AG09309 (cell line): ENCODE measurements around the gene KLK6.

Experiments
- DNase-seq: peaks from one replicate; pipeline ENCODE4 v3.0.0-alpha.2; 2010; ENCODE audit warnings: low read depth
- H3K4me3 ChIP-seq: 2 replicates; pipeline ENCODE4 v1.5.1; 2011; ENCODE audit warnings: mild to moderate bottlenecking, low read depth, low read length, moderate library complexity; ENCODE audit not compliant: control insufficient read depth
- CTCF ChIP-seq: IDR thresholded peaks from 2 replicates; pipeline ENCODE4 v1.5.1; 2011; ENCODE audit warnings: mild to moderate bottlenecking, low read depth, low read length, inconsistent platforms; ENCODE audit not compliant: insufficient read depth, control insufficient read depth; ENCODE audit errors: missing control alignments

The KLK6 gene

DNA sequence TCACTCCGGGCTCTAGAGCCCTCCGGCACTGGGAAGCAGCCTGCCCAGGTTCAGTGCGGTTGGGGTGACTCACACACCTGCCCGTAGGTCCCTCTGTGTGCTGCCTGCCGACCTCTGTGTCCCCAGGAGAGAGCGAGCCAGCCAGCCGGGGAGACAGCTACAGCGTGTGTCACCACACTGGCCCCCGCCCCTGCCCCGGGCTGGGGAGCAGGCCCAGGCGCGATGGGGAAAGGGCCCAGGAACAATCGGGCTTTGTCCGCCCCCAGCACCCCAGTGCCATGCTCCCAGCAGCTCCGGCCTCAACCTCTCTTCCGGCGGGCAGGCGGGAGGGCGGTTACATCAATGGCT, at the start of gene KLK6:
Gene KLK6 (minus strand): TSS at position 179 of the 348 bp plus-strand sequence. CDS start 1,487 bp downstream, outside the sequence.
- TF ChIP-seq CTCF: no peak
- no peak for DNase-seq

GRCh38 chr19:51018745-51019543, 49.6 kb upstream of the KLK6 start:
- DNase-seq: no peak
- no peak for TF ChIP-seq CTCF
- no peak overlapping the region; the same call in 1 of the 2 replicates for H3K4me3 ChIP-seq

More for the DNA sequence above, at the start of gene KLK6:
- no peak within 1 kb of the TSS for H3K4me3 ChIP-seq

GRCh38 chr19:51016798-51017683, 47.6 kb upstream of the KLK6 start:
- peak; percentile 84 for TF ChIP-seq CTCF
- no peak for DNase-seq
- peak overlapping the region; percentile 23 for H3K4me3 ChIP-seq

DNA sequence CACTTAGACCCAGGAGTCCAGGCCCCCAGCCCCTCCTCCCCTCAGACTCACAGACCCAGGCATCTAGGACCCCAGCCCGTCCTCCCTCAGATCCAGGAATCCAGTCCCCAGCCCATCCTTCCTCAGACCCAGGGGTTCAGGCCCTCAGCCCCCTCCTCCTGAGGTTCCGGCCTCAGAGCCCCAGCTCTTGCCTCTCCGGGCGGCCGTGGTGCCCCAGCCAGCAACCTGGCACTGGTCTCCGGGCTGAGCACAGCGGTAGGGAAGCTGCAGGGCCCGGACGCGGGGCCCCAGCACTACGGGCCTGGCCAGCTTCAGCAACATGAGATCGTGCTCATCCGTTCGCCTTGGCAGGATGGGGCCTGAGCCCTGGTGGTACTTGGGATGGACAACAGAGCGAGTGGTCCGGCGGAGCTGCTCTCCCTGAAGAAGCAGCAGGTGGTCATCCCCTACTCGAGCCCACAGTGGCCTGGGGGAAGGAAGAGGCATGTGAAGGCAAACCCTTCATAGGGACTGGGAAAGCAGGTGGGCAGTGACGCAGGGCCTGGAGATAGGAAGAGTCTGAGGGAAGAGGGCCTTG, 46.4 kb upstream of the KLK6 start:
- no peak overlapping the region for H3K4me3 ChIP-seq
- TF ChIP-seq CTCF: no peak
- no peak for DNase-seq

GRCh38 chr19:51014242-51014641, 44.9 kb upstream of the KLK6 start:
- no peak for DNase-seq
- no peak overlapping the region for H3K4me3 ChIP-seq
- TF ChIP-seq CTCF: no peak

GRCh38 chr19:51012661-51013190, 43.3 kb upstream of the KLK6 start:
- no peak overlapping the region for H3K4me3 ChIP-seq
- no peak for DNase-seq
- no peak for TF ChIP-seq CTCF
